GM18499 (cell line): ENCODE data around the gene SRSF6.
"Not testable (repeated sequence)": the region's sequence is repeated elsewhere in the genome, so short reads cannot be mapped to it uniquely, and the experiment has no call there.

Source experiments
- ATAC-seq: cut with Tn5 transposase; IDR thresholded peaks from one replicate; pipeline ENCODE4 v1.9.1; 2021; ENCODE audit warnings: moderate number of reproducible peaks; ENCODE audit not compliant: insufficient read depth, unreplicated experiment

SRSF6 gene

DNA sequence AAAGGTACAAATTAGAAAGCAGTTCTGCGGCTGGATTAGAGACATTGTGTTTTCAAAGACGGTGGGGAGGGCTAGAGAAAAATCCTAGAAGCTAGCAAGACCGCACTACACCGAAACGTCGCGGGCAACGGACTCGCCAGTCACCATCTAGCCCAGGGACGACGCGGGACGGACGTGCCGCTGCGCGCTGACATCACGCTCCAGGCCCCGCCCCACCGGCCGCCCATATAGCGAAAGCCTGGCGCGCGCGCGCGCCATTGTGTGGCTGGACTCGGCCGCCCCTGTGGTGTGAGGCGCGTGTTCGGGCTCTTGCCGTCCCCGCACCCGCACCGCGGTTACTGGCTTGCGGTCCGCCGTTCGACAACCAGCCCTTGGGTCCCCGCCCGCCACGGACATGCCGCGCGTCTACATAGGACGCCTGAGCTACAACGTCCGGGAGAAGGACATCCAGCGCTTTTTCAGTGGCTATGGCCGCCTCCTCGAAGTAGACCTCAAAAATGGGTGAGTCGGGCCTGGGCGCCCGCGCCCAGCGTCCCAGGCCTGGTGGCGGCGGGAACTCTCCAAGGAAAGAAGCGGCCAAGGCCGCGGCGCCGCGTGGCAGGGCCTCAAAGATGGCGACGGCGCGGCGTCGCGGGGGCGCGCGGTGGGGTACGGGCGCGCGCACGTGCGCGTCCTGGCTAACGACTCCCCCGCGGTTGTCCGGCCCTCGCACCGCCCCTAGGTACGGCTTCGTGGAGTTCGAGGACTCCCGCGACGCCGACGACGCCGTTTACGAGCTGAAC, at the start of gene SRSF6:
TSS of gene SRSF6 (plus strand) at position 257 of the 782 bp plus-strand sequence. CDS start at position 395, 138 bp downstream.
- ATAC-seq: peak; percentile 45

DNA sequence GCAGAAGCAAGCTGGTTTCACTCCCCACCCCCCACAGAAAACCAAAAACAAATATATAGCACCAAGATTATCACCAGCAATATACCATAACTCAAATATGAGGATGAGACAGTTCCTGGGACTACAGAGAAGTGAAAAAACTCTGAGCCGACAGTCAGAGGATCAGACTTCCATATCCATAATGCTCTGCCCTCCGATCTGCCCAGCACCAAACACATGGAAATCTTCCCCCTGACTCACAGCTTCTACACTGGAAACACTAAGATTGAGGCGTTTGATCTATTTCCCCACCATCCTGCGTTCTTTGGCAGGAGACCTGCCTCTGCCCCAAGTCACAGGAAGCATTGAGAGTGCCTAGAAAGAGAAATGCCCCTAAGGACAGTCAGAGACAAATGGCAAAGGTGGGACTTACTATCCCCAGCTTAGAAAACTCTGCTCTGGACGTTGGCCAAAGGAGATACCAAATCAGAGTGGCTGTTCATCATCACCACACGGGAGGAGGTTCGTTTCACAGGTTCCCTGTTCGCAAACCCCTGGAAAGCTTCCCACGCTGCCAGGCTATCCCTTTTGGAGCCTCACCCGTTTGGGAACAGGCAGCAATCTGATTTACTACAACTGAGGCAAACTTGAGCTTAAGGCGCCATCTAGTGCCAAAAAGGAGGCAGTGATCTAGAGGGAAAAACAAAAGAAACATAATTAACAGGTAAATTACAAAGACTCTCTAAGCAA, 48.7 kb upstream of the SRSF6 start:
- ATAC-seq: no peak

DNA sequence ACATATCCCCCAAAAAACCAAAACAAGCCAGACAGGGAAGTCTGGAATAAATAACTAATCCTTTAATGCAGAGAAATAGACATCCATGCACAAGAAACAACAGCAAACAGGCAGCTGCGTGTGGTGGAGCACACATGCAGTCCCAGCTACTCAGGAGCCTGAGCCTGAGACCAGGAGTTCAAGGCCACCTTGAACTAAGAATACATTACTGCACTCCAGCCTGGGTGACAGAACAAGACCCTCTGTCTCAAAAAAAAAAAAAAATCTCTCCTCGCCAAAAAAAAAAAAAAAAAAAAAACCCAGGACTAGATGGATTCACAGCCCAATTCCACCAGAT, 48.2 kb upstream of the SRSF6 start:
- ATAC-seq: no peak

DNA sequence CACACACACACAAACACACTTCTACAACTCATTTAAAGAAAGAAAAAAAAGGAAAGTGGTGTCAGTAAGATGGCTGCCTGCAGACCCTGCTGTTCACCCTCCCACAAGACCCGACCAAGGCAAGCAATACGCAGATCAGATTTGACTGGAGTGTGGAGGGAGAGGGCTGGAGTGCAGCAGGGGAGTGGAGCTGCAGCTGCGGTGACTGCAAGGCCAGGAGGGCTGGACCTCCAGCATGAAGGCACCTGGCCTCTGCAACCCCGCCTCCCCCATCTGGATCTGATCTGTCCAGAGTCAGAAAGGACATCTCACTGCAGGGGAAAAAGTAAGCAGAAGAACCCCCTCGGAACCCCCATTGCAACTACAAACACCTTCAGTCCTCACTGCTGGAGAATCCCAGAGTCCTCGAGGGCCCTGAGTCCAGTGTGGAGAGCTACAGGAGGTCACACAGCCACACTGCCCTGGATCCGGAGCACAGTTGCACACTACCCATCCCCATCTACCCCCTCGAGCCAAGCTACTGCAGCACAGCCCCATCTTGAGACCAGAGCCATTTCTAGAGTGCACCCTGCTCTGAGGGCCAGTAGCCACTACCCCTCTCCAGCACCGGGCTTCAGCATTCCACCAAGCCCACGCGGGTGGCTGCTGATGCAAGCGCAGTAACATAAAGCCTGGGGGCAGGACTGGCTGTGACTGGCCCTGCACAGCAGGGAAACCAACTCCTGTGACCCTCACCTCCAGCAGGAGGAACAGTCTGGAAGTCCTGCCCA, 41.9 kb upstream of the SRSF6 start:
- no peak for ATAC-seq

DNA sequence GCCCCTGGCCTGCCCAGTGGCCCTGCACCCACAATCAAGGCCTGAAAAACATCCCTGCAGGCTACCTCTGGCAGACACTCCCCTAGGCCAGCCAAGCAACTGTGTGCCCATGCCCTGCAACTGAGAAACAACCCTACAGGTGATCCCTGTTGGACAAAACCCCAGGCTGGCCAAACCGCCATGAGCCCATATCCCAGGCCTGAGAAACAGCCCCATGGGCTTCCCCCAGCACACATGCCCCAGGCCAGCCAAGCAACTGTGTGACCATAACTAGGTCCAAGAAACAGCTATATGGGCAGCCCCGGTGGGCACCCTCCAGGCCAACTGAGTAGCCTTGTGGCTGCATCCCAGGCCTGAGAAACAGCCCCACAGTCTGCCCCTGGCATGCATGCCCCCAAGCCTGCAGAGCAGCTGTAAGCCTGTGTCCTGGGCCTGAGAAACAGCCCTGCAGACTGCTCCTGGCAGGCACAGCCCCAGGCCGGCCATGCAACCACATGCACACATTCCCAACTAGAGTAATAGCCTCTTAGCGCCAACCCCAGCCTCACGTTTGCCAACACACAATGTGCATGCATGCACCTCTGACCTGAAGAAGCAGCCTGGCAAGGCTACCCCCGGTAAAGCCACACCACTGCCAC, 41.0 kb upstream of the SRSF6 start:
- no peak for ATAC-seq

DNA sequence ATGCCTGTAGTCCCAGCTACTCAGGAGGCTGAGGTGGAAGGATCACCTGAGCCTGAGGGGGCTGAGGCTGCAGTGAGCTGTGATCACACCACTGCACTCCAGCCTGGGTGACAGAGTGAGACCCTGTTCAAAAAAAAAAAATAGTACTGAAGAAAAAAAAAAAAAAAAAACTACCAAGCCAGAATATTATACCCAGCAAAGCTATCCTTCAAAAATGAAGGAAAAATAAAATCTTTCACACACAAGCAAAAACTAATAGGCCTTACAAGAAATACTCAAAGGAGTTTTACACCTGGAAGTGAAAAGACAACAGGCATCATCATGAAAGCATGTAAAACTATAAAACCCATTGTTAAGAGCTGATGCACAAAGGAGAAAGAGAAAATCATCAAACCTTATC, 37.5 kb upstream of the SRSF6 start:
- no peak for ATAC-seq

DNA sequence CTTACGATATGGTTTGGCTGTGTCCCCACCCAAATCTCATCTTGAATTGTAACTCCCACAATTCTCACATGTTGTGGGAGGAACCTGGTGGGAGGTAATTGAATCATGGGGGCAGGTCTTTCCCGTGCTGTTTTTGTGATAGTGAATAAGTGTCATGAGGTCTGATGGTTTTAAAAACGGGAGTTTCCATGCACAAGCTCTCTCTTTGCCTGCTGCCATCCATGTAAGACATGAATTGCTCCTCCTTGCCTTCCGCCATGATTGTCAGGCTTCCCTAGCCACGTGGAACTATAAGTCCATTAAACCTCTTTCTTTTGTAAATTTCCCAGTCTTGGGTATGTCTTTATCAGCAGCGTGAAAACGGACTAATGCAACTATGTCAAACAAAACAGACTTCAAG, 36.8 kb upstream of the SRSF6 start:
- not testable (repeated sequence) for ATAC-seq

DNA sequence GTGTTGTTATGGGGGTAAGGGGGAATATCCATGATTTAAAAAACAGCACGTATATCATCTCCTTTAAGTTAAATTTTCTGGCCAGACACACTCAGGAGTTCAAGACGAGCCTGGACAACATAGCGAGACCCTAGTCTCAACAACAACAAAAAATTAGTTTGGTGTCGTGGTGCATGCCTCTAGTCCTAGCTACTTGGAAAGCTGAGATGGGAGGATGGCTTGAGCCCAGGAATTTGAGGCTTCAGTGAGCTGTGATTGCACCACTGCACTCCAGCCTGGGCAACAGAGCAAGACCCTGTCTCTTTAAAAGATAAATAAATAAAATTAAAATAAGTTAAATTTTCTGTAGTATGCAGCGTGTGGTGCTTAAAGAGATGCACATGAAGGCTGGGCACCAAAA, 31.5 kb upstream of the SRSF6 start:
- no peak for ATAC-seq

DNA sequence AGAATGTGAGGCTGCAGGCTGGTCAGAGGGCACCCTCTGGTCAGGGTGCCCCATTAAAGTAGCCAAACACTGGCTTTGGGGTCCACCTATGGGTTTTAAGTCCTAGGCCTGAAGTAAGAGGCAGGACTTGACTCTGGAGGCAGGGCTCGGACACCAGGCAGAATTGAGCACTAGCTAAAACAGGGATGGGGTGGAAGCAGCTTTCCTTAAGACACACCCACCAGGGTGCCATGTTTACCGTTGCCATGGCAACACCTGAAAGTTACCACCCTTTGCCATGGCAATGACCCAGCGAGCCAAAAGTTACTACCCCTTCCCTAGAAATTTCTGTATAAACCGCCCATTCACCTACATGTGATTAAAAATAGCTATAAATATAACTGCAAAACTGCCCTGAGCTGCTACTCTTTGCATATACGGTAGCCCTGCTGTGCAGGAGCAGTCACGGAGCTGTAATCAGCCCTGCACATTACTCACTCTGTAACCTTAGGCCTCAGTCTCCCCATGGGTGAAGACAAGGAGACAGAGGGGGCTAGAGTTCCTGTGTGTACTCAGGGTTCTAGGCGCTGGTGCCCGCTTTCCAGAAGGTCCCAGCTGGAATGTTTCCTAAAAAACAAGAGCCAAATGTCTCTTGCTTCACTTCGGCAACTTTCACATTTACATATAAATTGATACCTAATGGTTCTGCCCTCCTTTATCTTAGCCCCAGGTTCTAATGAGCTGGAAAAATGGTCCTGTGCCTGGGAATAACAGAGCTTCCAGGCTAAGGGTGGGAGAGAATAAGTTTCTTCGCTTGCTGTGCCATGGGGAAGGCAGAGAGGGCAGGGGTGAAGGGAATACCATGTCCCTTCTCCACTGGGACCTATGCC, 27.2 kb upstream of the SRSF6 start:
- no peak for ATAC-seq

DNA sequence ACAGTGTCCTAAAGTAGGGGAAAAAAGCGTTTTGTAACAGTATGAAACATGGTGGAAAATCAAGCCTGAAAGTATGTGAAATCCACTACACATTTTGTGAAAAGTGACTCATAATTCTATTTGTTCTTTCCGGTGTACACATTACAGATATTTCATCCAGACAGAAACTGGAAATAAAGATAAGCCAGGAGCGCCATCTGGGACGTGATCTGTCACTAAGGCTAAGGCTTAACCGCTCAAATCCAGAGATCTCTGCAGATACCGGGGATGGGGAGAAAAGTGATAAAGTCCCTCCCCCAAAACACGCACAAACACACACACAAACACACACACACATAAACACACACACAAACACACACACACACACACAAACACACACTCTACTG, 26.6 kb upstream of the SRSF6 start:
- ATAC-seq: no peak

DNA sequence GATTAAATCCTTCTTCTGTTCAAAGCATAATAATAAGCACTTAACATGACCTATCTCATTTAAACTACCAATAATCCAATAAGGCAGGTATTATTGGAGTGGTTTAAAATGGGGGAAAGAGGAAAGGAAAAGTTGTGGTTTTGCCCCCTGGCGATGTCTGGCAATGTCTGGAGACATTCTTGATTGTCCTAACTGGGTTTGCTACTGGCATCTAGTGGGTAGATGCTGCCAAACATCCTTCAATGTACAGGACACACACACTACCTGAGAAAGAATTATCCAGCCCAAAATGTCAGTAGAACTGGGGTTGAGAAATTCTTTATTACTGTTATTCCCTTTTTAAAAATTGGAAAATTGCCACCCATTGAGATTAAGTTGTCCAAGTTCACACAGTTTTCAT, 25.2 kb upstream of the SRSF6 start:
- ATAC-seq: no peak

DNA sequence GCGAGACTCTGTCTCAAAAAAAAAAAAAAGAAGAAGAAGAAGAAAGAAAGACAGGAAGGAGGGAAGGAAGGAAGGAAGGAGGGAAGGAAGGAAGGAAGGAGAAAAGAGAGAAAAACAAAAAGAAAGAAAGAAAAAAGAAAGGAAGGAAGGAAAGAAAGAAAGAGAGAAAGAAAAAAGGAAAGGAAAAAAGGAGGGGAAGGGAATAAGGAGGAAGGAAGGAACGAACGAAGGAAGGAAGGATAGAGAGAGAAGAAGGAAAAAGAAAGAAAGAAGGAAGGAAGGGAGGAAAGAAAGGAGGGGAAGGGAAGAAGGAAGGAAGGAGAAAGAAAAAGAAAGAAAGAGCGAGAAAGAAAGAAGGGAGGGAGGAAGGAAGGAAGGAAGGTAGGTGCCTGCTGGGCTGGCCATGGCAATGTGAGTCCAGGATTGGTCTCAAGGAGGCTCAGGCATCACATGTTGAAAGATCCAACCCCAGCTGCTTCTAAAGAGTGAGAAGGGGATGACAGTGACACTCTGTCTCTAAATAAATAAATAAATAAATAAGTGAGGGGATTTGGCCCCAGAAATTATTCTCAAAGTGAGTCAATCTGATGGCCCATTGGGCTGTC, 24.3 kb upstream of the SRSF6 start:
- ATAC-seq: no peak

DNA sequence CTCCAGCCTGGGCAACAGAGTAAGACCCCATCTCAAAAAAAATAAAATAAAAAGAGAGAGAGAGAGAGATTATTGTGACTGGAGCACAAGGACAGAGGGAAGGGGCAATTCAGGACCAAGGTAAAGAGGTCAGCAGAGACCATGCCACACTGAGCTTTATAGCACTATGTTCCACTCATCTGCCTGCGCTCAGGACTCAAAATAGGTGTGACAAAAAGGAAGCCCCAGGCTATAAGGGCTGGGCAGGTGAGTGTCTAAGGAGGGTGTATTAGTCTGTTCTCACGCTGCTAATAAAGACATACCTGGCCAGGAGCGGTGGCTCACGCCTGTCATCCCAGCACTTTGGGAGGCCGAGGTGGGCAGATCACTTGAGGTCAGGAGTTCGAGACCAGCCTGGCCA, 23.1 kb upstream of the SRSF6 start:
- no peak for ATAC-seq

DNA sequence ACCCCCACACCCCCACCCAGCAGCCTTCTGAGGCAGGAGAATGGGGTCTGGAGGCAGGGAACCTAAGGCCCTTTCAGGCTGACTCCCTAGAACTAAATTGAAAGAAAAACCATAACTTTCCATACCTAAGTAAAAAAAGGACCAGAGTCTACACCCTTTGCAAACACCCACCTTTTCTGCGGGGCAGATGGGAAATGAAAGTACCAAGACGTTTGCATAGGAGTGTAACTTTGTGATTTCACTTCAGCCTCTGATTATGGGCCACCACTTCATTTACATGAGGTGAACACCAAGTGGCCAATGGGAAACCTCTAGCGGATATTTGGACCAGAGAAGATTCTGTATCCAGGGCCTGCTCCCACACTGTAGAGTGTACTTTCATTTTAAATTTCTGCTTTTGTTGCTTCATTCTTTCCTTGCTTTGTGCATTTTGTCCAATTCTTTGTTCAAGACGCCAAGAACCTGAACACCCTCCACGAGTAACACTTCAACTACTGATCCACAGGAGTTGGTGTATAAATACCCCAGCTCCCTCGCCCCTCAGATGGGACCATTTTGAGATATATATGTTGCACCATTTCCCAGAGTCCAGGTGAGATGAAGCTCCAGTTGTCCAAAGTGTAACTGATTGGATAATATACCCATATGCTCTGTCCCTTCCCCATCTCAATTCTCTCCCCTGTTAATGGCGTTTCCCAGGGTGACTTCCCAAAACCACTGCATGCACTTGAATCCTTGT, 18.9 kb upstream of the SRSF6 start:
- ATAC-seq: peak; percentile 58

DNA sequence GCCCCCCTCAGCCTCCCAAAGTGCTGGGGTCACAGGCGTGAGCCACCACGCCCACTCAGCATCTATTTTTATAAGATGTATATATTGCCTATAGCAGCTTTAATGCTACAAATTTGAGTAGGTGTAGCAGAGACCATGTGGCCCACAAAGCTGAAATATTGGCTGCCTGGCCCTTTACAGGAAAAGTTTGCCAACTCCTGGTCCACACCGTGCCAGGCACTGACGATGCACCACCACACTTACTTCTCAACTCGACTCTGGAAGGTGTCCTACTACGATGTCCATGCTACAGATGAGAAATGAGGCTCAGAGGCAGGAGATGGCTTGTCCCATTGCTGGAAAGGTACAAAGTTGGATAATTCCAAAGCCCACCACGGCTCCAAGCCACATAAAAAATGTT, 17.2 kb upstream of the SRSF6 start:
- no peak for ATAC-seq

DNA sequence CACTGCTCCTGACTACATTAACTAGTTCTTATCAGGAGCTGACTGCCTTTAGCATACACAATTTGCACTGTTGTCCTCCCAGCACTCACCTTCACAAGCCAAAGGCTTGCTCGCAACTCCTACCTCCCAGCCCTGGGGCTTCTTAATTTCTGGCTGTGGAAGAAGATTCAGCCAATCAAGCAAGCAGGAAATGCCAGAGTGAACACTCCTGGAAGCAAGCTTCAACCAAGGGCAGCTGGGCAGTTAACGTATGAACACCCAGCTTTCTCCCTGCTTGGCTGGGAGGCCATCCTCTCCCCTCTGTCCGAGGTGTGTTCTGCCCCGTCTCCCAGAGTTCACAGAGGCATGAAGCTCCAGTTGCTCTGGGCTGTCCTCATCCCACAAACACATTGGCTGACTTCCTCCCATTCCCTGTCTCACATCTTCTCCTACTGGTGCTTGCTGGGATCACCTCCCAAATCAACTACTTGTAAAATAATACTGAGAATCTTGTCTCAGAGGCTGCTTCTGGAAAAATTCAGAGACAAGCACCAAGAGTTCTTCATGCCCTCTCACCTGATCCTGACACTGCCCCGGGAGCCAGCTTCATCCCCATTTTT, 15.3 kb upstream of the SRSF6 start:
- no peak for ATAC-seq

DNA sequence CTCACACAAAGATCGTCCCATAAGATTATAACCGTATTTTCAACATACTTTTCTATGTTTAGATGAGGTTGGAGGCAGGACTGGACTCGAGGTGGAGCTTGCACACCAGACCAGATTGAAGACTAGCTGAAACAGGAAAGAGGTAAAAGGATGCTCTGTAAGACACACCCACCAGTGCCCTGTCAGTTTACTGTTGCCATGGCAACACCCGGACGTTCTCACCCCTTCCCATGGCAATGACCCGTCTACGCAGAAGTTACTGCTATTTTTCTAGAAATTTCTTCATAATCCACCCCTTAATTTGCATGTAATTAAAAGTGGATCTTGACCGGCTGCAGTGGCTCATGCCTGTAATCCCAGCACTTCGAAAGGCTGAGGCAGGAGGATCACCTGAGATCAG, 13.6 kb upstream of the SRSF6 start:
- no peak for ATAC-seq

DNA sequence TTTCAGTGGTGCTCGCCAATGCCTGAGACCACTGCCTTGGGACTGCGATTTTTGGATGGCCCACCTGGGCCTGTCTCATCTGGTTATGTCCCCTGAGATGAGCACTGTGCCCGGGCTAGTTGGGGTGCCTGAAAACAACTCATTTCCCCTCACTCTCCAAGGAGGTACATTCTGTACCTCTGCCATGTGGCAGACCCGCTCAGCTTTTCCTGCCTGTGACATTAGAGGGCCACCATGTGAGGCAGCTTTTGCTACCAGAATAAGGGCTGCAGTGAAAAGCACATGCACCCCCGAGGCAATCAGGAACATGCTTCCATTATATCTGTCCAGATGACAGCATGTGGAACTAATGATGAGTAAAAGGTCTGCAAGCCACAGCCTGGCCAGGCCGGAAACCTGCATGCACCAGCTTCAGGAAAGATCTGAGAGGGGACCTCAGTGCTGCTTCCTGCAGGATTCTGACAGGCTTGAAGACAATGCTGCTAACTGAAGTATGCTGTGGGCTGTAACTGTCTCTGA, 11.3 kb upstream of the SRSF6 start:
- no peak for ATAC-seq
